GM18951 (cell line): ENCODE results near the gene BICRAL.
"Not testable (repeated sequence)": the region's sequence is repeated elsewhere in the genome, so short reads cannot be mapped to it uniquely, and the experiment has no call there.

ENCODE experiments used
- POLR2A ChIP-seq: IDR thresholded peaks from 4 replicates; pipeline ENCODE4 v1.6.1; 2011; ENCODE audit warnings: mild to moderate bottlenecking; ENCODE audit not compliant: insufficient read length, insufficient read depth; ENCODE audit errors: extremely low read depth
- in situ Hi-C: fragments of 300-500 bp; cut with MboI; formaldehyde crosslinking; loops from one replicate; pipeline ENCODE4 v1.12.0; 2022; ENCODE audit warnings: low sequenced_read_pairs, mixed read lengths, inconsistent platforms; ENCODE audit not compliant: unreplicated experiment

BICRAL gene

GRCh38 chr6:42890311-42891198 is 108.7 kb downstream of the BICRAL start:
- TF ChIP-seq POLR2A = peak; percentile 94
- in situ Hi-C loops = no loop called here

DNA sequence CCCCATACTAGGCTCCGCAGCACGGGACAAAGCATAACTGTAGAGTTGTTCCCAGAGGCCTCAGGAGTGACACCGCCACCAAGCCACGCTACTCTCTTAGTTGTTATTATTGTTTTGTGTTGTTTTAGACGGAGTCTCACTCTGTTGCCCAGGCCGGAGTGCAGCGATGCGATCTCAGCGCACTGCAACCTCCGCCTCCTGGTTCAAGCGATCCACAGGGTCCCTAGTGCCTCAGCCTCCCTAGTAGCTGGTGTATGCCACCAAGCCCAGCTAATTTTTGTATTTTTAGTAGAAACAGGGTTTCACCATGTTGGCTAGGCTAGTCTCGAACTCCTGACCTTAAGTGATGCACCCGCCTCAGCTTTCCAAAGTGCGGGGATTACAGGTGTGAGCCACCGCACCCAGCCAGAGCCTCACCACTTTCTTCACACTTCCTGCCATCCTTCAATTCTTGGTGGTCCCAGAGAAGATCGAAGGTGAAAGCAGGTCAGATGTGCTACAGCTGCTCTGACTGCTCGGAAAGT is 109.4 kb downstream of the BICRAL start:
- in situ Hi-C loops = no loop called here
- TF ChIP-seq POLR2A = no peak

- in situ Hi-C loops = not testable (repeated sequence)
Measured at GRCh38 chr6:42894041-42894828, 112.4 kb downstream of the BICRAL start.

DNA sequence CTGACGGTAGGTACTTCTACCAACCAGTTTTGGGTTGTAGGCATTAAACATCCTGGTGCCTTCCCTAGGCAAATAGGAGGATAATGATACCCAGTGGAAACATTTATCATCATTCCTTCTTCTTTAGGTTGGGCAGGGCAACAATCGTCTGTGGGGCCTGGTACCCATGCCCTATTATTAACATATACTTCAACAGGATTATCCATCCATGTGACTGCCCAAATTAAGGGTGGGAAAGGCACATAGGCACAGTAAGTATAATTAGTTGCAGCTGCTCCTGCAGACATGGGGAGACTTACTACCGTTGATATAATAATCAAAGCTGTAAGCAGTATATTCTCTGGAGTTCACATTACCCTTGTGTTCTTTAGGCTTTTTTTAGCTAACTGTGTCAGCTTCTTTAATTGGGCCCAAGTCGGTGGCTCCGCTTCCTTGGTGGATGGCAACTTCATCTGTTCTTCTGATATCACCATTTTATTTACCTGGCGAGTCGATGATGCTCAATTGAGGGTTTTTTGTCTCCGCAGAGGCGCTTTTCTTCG is 114.4 kb downstream of the BICRAL start:
- in situ Hi-C loops = no loop called here
- no peak for TF ChIP-seq POLR2A

DNA sequence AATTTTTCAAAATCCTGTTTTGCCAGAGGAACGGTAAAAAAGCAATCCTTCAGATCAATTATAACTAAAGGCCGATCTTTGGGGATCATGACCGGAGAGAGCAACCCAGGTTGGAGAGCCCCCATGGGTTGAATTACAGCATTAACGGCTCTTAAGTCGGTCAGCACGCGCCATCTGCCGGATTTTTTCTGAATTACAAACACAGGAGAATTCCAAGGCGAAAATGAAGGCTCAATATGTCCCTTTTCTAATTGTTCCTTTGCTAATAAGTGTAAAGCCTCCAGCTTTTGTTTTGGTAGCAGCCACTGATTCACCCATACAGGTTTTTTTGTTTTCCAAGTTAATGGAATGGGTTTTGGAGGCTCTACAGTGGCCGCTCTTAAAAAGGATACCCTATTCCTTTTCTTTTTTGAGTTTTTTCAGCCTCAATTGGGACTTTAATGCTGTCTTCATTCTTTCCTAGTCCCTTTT is 117.1 kb downstream of the BICRAL start:
- TF ChIP-seq POLR2A = no peak
- in situ Hi-C loops = no loop called here

DNA sequence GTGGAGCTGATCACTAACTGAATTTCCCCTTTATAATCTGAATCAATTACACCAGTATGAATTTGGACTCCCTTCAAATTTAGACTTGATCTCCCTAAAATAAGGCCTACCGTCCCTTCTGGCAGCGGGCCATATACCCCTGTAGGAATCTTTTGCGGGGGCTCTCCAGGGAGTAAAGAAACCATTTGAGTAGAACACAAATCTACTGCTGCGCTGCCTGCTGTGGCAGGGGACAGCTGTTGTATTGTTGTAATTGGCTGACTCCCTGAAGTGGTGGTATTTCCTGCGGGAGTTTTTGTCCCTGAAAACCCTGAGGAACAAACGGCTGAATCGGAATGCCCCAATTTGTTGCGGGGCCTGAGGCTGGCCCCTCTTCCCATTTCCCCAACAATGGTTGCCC is 118.0 kb downstream of the BICRAL start:
- in situ Hi-C loops = loop anchor here (10.0 kb wide), 1 partner anchor 245 kb away; no protein-coding TSS in a partner anchor
- TF ChIP-seq POLR2A = no peak

GRCh38 chr6:42901538-42901957 is 119.7 kb downstream of the BICRAL start:
- in situ Hi-C loops = loop anchor here (10.0 kb wide), 1 partner anchor 243 kb away; no protein-coding TSS in a partner anchor

GRCh38 chr6:42902429-42903263 is 120.8 kb downstream of the BICRAL start:
- in situ Hi-C loops = loop anchor here (10.0 kb wide), 1 partner anchor 242 kb away; no protein-coding TSS in a partner anchor

More at GRCh38 chr6:42901538-42901957, 119.7 kb downstream of the BICRAL start:
- no peak for TF ChIP-seq POLR2A

DNA sequence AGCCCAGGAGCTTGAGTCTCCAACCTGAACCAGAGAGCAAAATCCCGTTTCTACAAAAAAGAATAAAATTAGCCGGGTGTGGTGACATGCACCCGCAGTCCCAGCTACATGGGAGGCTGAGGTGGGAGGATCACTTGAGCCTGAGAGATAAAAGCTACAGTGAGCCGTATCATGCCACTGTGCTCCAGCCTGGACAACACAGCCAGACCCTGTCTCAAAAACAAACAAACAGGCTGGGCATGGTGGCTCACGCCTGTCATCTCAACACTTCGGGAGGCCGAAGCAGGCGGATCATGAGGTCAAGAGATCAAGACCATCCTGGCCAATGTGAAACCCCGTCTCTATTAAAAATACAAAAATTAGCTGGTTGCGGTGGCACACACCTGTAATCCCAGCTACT is 122.6 kb downstream of the BICRAL start:
- in situ Hi-C loops = loop anchor here (10.0 kb wide), 1 partner anchor 240 kb away; no protein-coding TSS in a partner anchor
- no peak for TF ChIP-seq POLR2A

DNA sequence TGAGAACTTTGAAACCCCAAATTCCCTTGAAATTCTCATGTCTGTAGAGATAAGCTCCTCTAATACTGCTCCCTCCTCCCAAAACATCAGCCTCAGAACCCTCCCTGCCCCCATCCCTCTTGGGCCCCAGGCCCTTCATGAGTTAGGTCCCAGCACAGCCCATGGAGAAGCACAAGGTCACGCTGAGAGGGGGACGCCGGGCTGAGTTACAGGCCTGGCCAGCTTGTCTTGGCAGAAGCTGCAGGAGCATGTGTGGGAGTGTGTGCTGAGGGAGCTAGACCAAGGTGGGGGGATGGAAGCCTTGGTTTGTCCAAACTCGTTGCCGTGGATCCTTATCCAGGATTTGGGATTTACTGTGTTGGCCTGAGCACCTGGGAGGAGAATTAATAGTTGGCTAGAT is 125.5 kb downstream of the BICRAL start:
- in situ Hi-C loops = loop anchor here (10.0 kb wide), 1 partner anchor 237 kb away; no protein-coding TSS in a partner anchor
- TF ChIP-seq POLR2A = no peak

- no peak for TF ChIP-seq POLR2A
- in situ Hi-C loops = loop anchor here (10.0 kb wide), 1 partner anchor 235 kb away; no protein-coding TSS in a partner anchor
Measured at GRCh38 chr6:42909835-42910234, 128.0 kb downstream of the BICRAL start.
